ENCODE measurements around the gene ARFGAP2.
"Not testable (repeated sequence)": the region's sequence is repeated elsewhere in the genome, so short reads cannot be mapped to it uniquely, and the experiment has no call there.

Gene ARFGAP2

GRCh38 chr11:47147250-47147649, 29.4 kb downstream of the ARFGAP2 start:
- DNase-seq: no peak

- no peak for DNase-seq
These were observed 32.1 kb downstream of the ARFGAP2 start for GRCh38 chr11:47144541-47144940.

- DNase-seq: no peak
These were observed 33.4 kb downstream of the ARFGAP2 start for GRCh38 chr11:47143322-47143721.

GRCh38 chr11:47139878-47140277, 36.8 kb downstream of the ARFGAP2 start:
- DNase-seq: no peak

GRCh38 chr11:47137476-47137875, 39.2 kb downstream of the ARFGAP2 start:
- DNase-seq: no peak

GRCh38 chr11:47136921-47137320, 39.8 kb downstream of the ARFGAP2 start:
- DNase-seq: no peak

GRCh38 chr11:47136327-47136726, 40.4 kb downstream of the ARFGAP2 start:
- no peak for DNase-seq

- DNase-seq: no peak
These were observed 43.7 kb downstream of the ARFGAP2 start for GRCh38 chr11:47132981-47133380.

- no peak for DNase-seq
These were observed 44.2 kb downstream of the ARFGAP2 start for GRCh38 chr11:47132490-47132889.

GRCh38 chr11:47131136-47131535, 45.5 kb downstream of the ARFGAP2 start:
- no peak for DNase-seq

- DNase-seq: no peak
These were observed 46.1 kb downstream of the ARFGAP2 start for GRCh38 chr11:47130543-47130942.

- DNase-seq: no peak
These were observed 49.5 kb downstream of the ARFGAP2 start for GRCh38 chr11:47127213-47127612.

- DNase-seq: no peak
These were observed 51.6 kb downstream of the ARFGAP2 start for GRCh38 chr11:47125083-47125482.

- no peak for DNase-seq
These were observed 52.0 kb downstream of the ARFGAP2 start for GRCh38 chr11:47124675-47125074.

GRCh38 chr11:47123094-47123493, 53.6 kb downstream of the ARFGAP2 start:
- no peak for DNase-seq

- no peak for DNase-seq
These were observed 54.9 kb downstream of the ARFGAP2 start for GRCh38 chr11:47121731-47122130.

- DNase-seq: no peak
These were observed 55.6 kb downstream of the ARFGAP2 start for GRCh38 chr11:47121056-47121455.

GRCh38 chr11:47118958-47119688, 57.6 kb downstream of the ARFGAP2 start:
- DNase-seq: not testable (repeated sequence)
